Activated CD4-positive, alpha-beta T cell treated with anti-CD3 and anti-CD28 coated beads, Interleukin-2, Interleukin-4, amounts not matched to agents 100 ng/mL and 50 ng/mL, durations not matched to agents 16 hours and 8 hours (primary cell): ENCODE measurements around the gene MRPL3.

Source experiments
- DNase-seq: peaks from one replicate; pipeline ENCODE4 v3.0.0-alpha.2; 2020; ENCODE audit warnings: low spot score

The MRPL3 gene

DNA sequence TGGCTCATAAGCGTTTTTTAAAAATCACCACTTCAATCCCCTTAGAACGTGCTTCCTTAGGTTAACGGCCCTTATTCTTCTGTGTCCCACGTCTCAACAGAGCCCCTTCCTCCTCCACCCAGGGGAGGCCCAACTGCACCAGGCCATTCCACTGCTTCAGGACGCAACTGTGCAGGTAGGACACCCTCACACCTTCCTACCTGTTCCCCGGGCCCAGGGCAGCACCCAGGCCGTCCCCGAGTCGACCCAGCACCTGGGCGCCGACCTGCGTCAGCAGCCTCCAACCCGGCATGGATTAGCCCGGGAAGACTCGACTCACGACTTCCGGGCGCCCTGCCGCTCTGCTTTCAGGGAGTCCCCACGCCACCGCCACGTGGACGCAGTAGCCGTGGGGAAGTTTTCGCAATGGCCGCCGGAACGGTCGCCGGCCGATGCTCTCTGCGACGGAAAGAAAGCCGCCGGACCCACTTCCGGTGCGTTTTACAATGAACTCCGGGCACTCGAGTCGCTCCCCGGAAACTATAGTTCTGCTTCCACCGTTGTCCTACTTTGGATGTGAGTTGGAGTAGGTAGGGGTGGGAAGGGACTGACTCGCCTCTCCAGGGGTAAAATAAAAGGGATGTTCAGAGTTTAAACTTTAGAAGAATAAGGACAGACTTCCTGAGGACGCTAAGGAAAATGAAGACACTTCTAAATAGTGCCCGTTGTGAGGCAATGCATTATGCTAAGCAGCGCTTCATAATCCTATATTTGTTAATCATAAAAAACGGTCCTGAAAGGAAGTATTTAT lies at the start of gene MRPL3:
TSS of gene MRPL3 (minus strand) at position 442 of the 790 bp plus-strand sequence. CDS start at position 292, 150 bp downstream.
- peak; percentile 89 for DNase-seq

DNA sequence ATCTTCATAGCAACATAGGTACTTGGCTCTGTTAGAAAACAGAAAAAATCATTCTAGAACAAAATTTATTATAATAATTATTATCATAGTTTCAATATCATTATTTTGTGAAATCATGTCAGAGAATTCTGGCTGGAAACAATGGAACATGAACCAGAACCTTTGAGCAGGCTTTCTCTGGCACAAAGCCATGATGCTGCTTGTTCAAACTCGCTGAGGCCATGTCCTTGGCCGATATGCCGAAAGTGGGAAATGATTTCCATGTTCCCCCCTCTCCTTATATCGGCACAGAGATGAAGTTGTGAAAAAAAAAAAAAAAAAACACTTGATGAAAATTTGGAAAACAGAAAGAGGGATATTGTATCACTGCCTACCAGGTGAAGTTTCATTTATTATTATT lies 49.0 kb upstream of the MRPL3 start:
- DNase-seq, result no peak

DNA sequence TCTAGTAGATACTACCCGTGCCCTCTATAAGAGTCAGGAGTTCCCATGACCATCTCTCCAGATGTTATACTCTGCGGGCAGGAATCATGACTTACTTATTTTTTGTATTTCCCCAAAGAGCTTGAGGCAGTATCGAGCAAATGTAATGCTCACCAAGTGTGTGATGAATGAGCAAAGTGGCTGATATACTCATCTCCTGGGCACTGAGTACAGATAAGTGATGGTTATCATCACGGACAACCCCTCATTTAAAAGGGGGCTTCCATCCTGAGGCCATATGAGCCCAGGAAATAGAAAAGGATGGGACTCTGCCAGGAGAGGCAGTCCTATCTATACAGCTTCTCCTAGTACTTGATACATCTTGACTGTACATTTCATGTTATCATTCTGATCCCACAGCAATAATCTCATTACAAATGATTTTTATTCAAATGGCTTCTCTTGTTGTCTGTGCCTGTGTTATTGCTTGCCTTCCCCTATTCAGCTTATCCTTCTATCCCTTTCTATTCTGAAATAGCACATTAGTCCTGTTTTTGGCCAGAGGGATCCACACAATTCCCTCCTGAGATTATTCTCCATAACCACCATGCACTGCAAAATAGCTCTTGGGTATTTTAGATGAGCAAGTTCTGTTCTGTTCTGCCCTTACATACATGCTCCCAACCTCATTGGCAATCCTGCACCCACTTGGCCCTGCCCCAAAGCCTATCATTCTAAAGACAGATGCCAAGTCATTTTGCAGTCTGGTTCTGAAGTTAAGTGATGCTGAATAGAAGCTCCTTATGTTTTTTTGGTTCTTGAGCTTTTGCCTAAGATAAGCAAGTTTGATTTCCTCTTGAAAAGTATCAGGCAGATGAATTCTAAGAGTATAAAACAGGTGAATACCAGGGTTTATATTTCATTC lies 48.0 kb upstream of the MRPL3 start:
- DNase-seq, result no peak

DNA sequence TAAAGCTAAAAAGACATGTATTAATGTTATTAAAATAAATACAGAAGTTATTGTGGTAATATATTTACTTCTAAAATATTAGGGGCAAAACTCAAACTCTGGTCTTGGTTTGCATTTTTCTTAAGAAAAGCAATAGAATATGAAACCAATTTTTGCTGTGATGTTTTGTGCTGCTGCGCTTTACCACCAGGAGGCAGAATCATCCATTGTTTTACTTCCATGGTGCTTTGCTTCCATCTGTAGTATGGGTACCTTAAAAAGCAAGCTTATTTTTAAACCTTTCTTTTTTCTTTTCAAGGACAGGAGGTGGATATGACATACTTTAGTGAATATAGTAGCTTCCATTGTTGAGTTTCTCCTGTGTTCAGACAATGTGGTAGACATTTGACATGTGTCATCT lies 46.6 kb upstream of the MRPL3 start:
- DNase-seq, result peak; percentile 18

DNA sequence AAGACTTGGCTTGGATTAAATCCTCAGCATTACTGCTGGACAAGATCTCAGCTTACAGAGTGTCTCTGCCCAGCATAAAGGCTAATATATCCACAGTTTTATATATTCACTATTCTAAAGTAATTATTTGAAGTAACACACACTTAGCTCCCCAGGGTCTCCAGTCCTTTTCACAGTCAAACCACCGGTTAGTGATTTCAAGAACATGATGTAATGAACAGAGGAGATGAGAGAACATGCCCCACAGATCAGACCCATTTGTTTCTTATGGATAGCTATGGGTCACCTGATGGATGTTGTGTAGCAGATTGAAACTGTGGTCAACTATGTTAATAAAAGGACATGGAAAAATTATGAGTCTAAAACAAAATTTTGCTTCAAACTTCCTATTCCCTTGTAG lies 44.8 kb upstream of the MRPL3 start:
- DNase-seq, result peak; percentile 6

DNA sequence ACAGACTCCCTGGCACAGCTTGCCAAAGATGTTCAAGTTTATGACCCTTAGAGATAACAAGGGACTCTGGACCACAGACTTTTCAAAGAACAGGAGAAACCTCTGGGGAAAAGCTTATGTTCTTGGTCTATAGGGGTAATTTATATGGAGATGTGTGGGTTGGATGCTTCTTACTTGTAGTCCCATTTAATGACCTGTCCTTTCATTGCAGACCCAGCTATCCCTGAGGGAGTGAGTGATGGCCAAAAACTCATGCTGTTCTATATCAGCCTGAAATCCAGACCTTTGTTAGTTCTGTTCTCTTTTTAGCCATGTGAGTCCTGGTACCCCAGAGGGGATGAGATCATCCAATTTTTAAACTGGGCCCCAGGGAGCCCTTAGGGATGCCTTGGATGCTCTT lies 43.7 kb upstream of the MRPL3 start:
- no peak for DNase-seq

DNA sequence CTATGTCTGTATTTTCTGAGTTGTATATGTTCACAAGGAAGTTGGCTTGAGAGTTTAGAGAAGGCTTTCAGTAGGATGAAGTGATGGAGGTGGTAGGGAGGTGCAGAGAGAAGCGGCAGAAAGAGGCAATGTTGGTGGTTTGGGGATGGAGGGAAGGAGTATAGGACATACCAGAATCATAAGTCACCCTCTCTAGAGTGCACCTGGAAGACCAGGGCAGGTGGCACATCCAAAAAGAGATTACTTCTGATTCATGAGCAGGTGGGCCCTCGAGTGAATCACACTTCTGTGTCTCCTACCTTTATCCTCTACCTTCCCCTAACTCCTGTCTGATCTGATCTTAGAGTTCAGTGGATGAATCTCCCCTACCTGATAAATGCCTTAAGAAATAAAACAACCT lies 41.8 kb upstream of the MRPL3 start:
- DNase-seq, result no peak

DNA sequence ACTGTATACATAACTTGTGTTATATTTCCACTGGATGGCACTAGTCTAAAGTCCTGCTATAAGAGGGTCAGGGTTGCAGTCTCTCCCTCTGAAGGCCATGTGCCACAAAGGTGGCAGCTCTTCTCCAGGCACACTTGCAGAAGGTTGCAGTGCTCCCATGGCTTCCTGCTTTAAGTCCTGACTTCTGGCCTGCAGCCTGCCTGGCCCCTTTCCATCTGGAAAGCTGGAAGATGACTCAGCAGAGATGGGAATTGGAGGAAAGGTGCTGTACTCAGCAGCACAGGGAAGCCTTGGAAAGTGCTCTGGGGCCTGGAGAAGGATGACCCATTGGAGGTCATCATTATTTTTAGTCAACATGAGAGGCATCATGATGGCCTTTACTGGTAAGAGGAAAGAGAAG lies 40.9 kb upstream of the MRPL3 start:
- no peak for DNase-seq

DNA sequence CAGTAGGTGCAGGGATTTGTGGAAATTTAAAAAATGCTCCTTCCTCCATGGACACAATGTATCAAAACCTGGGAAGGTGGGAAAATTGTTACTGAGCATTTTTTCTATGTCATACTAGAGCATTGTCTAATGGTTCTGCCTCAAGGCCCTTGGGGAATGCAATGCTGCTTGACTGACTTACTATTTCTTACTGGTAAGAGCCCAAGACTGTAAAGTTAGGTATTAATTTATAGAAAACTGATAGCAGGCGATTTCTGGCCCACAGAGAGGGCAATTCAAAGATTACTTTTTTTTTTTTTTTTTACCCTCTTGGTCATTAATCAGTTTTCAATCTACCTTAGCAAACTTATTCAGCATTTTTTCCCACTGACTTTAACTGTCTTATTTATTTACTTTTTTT lies 38.5 kb upstream of the MRPL3 start:
- no peak for DNase-seq

DNA sequence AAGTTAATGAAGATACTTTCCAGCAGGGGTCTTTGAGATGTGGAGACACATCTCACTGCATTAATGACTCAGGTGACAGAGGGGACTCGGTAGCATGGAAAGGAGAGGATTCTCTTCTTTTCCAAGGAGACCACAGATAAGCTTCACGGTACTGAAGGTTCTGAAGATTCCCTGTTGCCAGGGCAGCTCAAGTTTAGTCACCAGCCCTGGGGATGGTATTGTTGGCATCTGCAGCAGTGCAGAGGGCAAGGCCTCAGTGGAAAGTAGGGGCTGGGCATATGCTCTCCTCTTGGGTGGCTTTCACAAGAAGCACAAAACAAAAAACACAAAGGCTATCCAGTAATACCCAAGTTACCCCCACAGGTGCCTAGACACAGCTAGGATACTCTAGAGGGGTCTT lies 38.0 kb upstream of the MRPL3 start:
- no peak for DNase-seq

DNA sequence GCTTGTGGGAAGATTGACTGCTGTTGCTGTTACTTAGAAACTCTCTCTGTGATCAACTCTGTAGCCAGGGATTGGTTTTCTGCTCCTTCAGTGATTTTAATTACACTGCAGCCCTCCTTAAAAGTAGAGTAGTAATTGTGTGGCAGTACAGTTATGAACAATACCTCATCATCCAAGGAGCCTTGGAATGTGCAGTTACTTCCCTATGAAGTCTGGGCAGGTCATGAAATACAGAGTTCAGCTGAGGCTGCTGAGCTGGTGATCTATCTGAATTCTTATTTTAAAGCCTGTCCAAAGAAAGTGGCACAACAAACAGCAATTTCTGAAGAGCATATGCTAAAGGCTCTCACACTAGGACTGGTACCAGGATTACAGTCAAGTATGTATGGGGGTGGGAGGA lies 37.4 kb upstream of the MRPL3 start:
- DNase-seq, result no peak

DNA sequence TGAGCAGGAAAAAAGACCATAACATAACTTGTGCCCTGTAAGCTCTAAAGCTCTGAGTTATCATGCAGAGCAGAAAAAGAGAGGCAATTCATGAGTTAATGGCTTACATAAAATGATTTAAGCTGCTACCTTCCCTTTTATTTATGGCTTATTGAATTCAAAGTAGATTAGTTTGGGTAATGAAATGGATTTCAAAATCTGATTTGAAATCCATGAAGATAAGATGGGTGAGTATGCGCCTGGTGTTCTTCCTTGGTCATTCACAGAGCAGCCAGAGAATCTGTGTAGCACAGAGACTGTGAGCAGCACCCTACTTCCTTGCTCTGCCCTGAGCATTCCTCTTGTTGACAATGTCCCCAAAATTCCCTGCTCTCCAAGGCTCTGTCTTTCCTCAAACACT lies 36.2 kb upstream of the MRPL3 start:
- no peak for DNase-seq

DNA sequence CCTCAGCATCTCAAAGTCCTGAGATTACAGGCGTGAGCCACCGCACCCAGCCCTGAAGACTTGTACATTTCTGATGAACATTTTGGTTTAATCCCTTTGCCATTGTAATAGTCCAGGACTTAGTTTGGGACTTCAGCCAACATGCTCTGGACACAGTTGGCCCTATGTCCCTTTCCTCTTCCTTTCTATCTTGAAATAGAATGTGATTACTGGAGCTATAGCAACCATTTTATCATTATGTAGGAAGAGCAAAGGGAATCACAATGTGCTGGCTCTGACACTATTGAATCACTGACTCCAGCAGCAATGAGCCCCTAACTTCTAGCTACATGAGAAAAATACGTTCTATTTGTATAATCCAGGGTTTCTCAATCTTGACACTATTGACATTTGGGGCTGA lies 34.8 kb upstream of the MRPL3 start:
- DNase-seq, result no peak

DNA sequence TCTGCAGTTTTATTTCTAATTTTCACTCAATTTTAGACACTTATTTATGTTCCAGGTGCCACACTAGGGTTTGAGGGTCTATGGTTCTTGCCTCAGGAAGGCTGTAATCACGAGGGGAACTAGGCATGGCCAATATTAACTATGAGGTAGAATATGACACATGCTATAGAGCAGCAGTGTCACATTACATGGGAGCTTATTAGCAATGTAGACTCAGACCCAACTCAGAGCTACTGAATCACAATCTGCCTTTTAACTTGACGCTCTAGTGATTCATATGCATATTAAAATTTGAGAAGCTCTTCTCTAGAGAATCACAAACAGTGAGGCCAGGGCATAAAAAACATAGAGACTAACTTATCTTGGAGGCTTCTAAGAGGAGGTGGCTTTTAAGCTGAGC lies 32.8 kb upstream of the MRPL3 start:
- no peak for DNase-seq

DNA sequence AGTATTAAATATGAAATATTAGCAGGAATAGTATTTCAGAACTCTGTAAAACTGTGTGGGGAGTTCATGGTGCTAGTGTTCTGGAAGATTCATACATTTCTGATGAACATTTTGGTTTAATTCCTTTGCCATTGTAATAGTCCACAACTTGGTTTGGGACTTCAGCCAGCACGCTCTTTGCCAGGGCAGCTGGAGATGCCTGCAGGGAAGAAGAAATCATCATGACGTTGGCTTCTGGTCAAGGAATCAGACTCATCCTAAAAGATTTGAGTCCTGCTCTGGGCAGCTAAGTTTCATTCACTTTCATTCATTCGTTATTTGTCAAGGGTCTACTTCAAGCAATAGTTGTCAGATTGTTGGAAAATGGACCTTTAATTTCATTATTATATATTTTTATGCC lies 32.4 kb upstream of the MRPL3 start:
- no peak for DNase-seq

DNA sequence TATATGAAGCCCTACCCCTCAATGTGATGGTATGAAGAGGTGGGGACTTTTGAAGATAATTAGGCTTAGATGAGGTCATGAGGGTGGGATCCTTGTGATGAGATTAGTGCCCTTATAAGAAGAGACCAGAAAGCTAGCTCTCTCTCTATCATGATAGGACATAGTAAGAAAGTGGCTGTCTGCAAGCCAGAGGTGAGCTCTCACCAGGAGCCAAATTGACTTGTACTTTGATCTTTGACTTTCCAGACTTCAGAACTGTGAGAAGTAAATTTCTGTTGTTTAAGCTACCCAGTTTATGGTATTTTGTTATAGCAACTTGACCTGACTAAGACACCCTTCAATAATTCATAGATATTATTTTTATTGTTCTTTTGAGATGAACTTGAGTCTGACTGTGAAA lies 29.9 kb upstream of the MRPL3 start:
- no peak for DNase-seq

DNA sequence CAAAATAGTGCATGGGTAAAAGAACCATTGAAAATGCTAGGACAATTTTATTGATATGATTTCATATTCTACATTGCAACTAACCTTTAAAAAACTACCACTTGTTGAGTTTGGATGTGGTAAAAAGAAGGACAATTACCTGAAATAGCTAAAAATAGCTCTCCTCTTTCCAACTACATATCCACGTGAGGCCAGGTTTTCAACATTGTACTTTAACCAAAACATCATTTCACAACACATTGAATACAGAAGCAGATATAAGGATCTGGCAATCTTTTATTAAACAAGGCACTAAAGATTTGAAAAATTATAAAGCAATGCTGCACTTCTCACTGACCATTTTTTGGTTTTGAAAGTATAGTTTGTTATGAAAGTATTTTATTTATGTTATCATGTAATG lies 28.1 kb upstream of the MRPL3 start:
- DNase-seq, result no peak

DNA sequence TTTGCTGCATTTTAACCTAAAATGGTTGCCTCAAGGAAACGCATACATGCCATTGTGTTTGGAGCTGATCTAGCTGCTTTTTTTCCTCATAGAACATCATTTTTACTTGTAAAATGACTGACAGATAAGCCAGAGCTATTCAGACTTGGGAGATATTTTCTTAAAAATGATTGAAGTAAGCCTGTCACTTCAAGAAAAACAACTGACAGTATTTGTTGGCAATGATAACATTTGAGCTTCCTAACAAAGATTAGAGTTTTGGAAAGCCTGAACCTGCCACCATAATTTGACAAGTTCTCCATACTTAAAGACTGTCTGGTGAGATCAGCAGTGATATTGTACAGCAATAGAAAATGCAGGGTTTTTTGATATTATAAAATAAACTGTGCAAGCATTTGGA lies 27.6 kb upstream of the MRPL3 start:
- no peak for DNase-seq

DNA sequence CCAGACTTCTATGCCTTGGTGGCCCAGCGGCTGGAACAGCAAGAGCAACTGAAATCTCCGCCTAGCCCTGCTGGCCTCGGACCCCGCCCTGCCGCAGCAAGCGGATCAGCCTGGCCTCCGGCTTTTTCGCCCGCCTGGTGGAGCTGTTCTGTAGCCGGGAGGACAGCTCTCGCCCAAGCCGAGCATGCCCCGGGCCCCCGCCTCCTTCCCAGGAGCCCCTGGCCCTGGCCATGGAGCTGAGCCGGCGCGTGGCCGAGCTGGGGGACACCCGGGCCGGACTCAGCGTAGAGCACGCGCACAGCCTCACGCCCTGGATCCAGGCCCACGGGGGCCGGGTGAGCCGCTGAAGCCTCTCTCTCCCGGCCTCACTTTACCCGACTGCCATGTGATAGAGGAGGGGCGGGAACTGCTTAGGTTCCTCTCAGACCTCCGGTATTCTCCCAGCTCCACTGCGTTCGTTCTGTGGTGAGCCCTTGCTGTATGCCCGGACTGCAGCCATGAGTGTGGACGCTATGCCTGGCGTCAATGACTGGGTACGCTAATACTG lies 24.1 kb upstream of the MRPL3 start:
- DNase-seq, result peak; percentile 22

DNA sequence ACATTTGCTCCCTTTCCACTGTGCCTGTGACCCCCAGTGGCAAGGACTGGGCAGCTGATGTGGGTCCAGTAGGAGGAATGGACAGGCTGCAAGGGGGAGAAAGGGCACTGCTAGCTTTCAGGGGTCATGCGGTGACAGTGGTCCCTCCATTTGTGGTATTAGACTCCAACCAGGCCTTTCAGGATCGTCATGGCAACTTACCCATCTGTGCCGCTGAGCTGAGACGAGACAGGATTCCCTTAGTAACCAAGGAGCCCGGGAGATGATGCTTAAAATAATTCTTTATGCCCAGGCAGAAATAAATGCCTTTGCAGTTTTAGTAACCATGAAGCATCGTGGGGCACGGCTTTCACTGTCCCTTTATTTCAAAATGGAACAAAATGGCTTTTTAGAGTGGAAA lies 15.9 kb upstream of the MRPL3 start:
- DNase-seq, result no peak

DNA sequence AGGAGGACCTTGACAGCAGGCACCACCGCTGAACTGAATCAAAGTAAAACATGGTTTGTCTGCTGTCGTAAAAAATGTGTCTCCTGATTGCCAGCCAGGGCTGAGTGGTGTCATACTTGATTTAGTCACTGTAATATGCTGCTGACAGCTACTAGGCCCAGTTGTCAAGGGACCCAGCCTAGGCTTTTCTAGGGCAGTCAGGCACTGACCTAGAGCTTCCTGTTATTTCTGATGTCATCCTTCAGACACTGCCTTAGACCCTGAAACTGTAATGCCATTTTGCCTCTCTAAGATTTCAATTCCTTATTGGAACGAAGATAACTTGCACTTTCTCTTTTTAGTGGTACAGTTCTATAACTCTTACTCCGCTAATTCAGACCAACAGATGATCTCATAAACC lies 2.6 kb upstream of the MRPL3 start:
- no peak for DNase-seq

DNA sequence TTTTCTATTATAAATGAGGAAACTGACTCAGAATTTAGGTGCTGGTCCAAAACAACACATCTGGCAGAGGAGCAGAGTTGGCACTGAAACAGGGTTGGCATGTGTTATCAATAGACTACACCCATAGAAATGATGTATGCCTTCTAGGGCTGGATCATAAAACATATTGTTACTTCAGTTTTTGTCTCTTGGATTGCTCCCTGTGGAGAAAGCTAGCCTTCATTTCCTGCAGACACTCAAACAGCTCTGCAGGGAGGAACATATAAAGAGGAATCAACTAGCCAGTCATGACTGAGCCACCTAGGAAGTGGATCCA lies 507 bp upstream of the MRPL3 start:
- no peak for DNase-seq

DNA sequence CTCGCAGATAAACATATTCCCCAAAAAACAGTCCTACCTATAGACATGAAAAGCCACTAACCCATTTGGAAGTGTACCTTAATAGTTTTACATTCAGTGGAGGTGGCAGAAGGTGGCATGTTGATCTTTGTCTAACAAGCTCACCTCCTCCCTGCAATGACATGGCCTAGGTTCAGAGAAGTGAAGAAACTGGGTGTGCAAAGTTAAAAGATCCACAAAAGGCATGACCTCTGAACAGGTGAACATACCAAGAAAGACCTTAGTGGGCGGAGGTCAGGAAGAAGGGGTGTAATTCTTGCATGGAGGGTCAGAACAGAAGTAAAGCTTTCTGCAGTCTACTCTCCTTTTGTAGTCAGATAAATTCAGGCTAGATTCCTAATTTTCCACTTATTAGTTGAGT lies 822 bp downstream of the MRPL3 start:
- no peak for DNase-seq
